ENCODE data around the gene RBM38.

The RBM38 gene

GRCh38 chr20:57433657-57434389 is 42.6 kb downstream of the RBM38 start:
- DNase-seq (ENCODE audit: low spot score) = no peak
- no peak for TF ChIP-seq CTCF (IDR thresholded peaks at IDR 0.05; ENCODE audit: extremely low read depth, missing control alignments)

- TF ChIP-seq CTCF (IDR thresholded peaks at IDR 0.05; ENCODE audit: extremely low read depth, missing control alignments) = no peak
- DNase-seq (ENCODE audit: low spot score) = no peak
These were observed 43.1 kb downstream of the RBM38 start for GRCh38 chr20:57434390-57434700.

- DNase-seq (ENCODE audit: low spot score) = no peak
- no peak for TF ChIP-seq CTCF (IDR thresholded peaks at IDR 0.05; ENCODE audit: extremely low read depth, missing control alignments)
These were observed 43.9 kb downstream of the RBM38 start for GRCh38 chr20:57435105-57435497.

GRCh38 chr20:57435498-57436222 is 44.5 kb downstream of the RBM38 start:
- peak; percentile 57 for DNase-seq (ENCODE audit: low spot score)
- TF ChIP-seq CTCF (IDR thresholded peaks at IDR 0.05; ENCODE audit: extremely low read depth, missing control alignments) = peak; percentile 4

GRCh38 chr20:57436223-57436545 is 45.0 kb downstream of the RBM38 start:
- no peak for DNase-seq (ENCODE audit: low spot score)
- TF ChIP-seq CTCF (IDR thresholded peaks at IDR 0.05; ENCODE audit: extremely low read depth, missing control alignments) = no peak

- no peak for TF ChIP-seq CTCF (IDR thresholded peaks at IDR 0.05; ENCODE audit: extremely low read depth, missing control alignments)
- DNase-seq (ENCODE audit: low spot score) = no peak
These were observed 46.1 kb downstream of the RBM38 start for GRCh38 chr20:57437267-57437666.

GRCh38 chr20:57437672-57438330 is 46.6 kb downstream of the RBM38 start:
- TF ChIP-seq CTCF (IDR thresholded peaks at IDR 0.05; ENCODE audit: extremely low read depth, missing control alignments) = no peak

More at GRCh38 chr20:57437672-57438330, 46.6 kb downstream of the RBM38 start:
- no peak for DNase-seq (ENCODE audit: low spot score)

Measured in GM20000 (cell line).